Measurements from ENCODE around the gene SDK1. TPM values are rescaled to one million over a fixed set of nuclear protein-coding genes. Genes with fewer than 3 reads are reported as not detected.
A peak's percentile ranks its signal among the peaks of the same experiment; 100 is the strongest.

Gene SDK1
- polyA plus RNA-seq, 4 donors: 0.27 to 5.0 (median 2.1) TPM; not detected in 1

DNA sequence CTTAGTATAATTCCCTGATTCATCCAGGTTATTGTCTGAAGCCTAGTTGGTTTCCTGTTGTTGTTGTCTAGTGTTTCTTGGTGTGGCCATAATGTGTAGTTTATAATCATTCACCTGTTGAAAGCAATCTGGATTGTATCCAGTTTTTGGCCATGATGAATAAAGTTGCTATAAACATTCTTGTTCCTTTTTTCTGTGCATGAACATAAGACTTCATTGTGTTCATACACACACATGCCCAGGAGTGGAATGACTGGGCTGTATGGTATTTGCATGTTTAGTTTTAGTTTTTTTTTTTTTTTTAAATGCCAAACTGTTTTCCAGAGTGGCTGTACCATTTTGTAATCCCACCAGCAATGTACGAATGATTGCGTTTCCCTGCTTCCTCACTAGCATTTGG lies 349.8 kb downstream of the SDK1 start:
- no peak for DNase-seq
- Histone ChIP-seq H3K9me3 (ENCODE audit: control insufficient read depth in 2 of 2, insufficient read depth in 1 of 2, low read depth in 1 of 2, low read length in 1 of 2) (no peaks in the 10 kb centered on the region), H3K36me3 (ENCODE audit: control insufficient read depth in 3 of 3, insufficient read depth in 2 of 3, low read depth in 1 of 3, low read length in 3 of 3) (peaks cover 0 to 2% (median 0%) of the 10 kb centered on the region in 3 donors), H3K4me3 (ENCODE audit: low read depth in 1 of 3, low read length in 3 of 3) (no peak overlapping the region), H3K4me1 (ENCODE audit: control insufficient read depth in 3 of 3, insufficient read depth in 2 of 3, low read depth in 1 of 3, low read length in 2 of 3) (peaks cover 0 to 2% (median 0%) of the 10 kb centered on the region in 3 donors), H3K27me3 (ENCODE audit: control insufficient read depth in 3 of 3, insufficient read depth in 3 of 3, low read length in 3 of 3) (no peaks in the 10 kb centered on the region), H3K27ac (ENCODE audit: low read depth in 1 of 3, low read length in 2 of 3) (no peak overlapping the region)
- WGBS, 3 donors: 92 to 100% (median 95%) methylated on average over 2 of the region's 2 CpGs
- FAIRE-seq: no peak

- no peak overlapping the region for H3K4me3 ChIP-seq (ENCODE audit: low read depth in 1 of 3, low read length in 3 of 3)
- 46 to 66% (median 47%) methylated on average over 7 of the region's 7 CpGs for WGBS, 3 donors
- no peak overlapping the region for H3K27ac ChIP-seq (ENCODE audit: low read depth in 1 of 3, low read length in 2 of 3)
- no peaks in the 10 kb centered on the region for H3K27me3 ChIP-seq (ENCODE audit: control insufficient read depth in 3 of 3, insufficient read depth in 3 of 3, low read length in 3 of 3)
- DNase-seq: peak; percentile 8 to 20
- H3K36me3 ChIP-seq (ENCODE audit: control insufficient read depth in 3 of 3, insufficient read depth in 2 of 3, low read depth in 1 of 3, low read length in 3 of 3): no peaks in the 10 kb centered on the region
- peaks cover 0 to 2% (median 0%) of the 10 kb centered on the region in 3 donors for H3K4me1 ChIP-seq (ENCODE audit: control insufficient read depth in 3 of 3, insufficient read depth in 2 of 3, low read depth in 1 of 3, low read length in 2 of 3)
- no peak for FAIRE-seq
- H3K9me3 ChIP-seq (ENCODE audit: control insufficient read depth in 2 of 2, insufficient read depth in 1 of 2, low read depth in 1 of 2, low read length in 1 of 2): no peaks in the 10 kb centered on the region
Measured at GRCh38 chr7:3655635-3656034, 354.6 kb downstream of the SDK1 start.

GRCh38 chr7:3657206-3657605 lies 356.2 kb downstream of the SDK1 start:
- Histone ChIP-seq H3K4me3 (ENCODE audit: low read depth in 1 of 3, low read length in 3 of 3) (no peak overlapping the region), H3K27ac (ENCODE audit: low read depth in 1 of 3, low read length in 2 of 3) (no peak overlapping the region), H3K36me3 (ENCODE audit: control insufficient read depth in 3 of 3, insufficient read depth in 2 of 3, low read depth in 1 of 3, low read length in 3 of 3) (no peaks in the 10 kb centered on the region), H3K27me3 (ENCODE audit: control insufficient read depth in 3 of 3, insufficient read depth in 3 of 3, low read length in 3 of 3) (no peaks in the 10 kb centered on the region), H3K4me1 (ENCODE audit: control insufficient read depth in 3 of 3, insufficient read depth in 2 of 3, low read depth in 1 of 3, low read length in 2 of 3) (peaks cover 0 to 2% (median 0%) of the 10 kb centered on the region in 3 donors), H3K9me3 (ENCODE audit: control insufficient read depth in 2 of 2, insufficient read depth in 1 of 2, low read depth in 1 of 2, low read length in 1 of 2) (no peaks in the 10 kb centered on the region)
- no peak for FAIRE-seq
- DNase-seq: no peak
- 63 to 90% (median 80%) methylated on average over 6 of the region's 6 CpGs for WGBS, 3 donors

GRCh38 chr7:3668743-3669142 lies 367.7 kb downstream of the SDK1 start:
- WGBS, 3 donors: 83 to 91% (median 91%) methylated on average over 2 of the region's 2 CpGs
- no peak overlapping the region for H3K4me3 ChIP-seq (ENCODE audit: low read depth in 1 of 3, low read length in 3 of 3)
- no peaks in the 10 kb centered on the region for H3K27me3 ChIP-seq (ENCODE audit: control insufficient read depth in 3 of 3, insufficient read depth in 3 of 3, low read length in 3 of 3)
- FAIRE-seq (no peak), DNase-seq (no peak)
- H3K36me3 ChIP-seq (ENCODE audit: control insufficient read depth in 3 of 3, insufficient read depth in 2 of 3, low read depth in 1 of 3, low read length in 3 of 3): no peaks in the 10 kb centered on the region
- no peak overlapping the region for H3K27ac ChIP-seq (ENCODE audit: low read depth in 1 of 3, low read length in 2 of 3)
- no peaks in the 10 kb centered on the region for H3K4me1 ChIP-seq (ENCODE audit: control insufficient read depth in 3 of 3, insufficient read depth in 2 of 3, low read depth in 1 of 3, low read length in 2 of 3)
- no peaks in the 10 kb centered on the region for H3K9me3 ChIP-seq (ENCODE audit: control insufficient read depth in 2 of 2, insufficient read depth in 1 of 2, low read depth in 1 of 2, low read length in 1 of 2)

- H3K4me1 ChIP-seq (ENCODE audit: control insufficient read depth in 3 of 3, insufficient read depth in 2 of 3, low read depth in 1 of 3, low read length in 2 of 3): no peaks in the 10 kb centered on the region
- H3K27ac ChIP-seq (ENCODE audit: low read depth in 1 of 3, low read length in 2 of 3): no peak overlapping the region
- DNase-seq (no peak), FAIRE-seq (no peak)
- 48 to 62% (median 62%) methylated on average over 4 of the region's 4 CpGs for WGBS, 3 donors
- H3K9me3 ChIP-seq (ENCODE audit: control insufficient read depth in 2 of 2, insufficient read depth in 1 of 2, low read depth in 1 of 2, low read length in 1 of 2): no peaks in the 10 kb centered on the region
- no peak overlapping the region for H3K4me3 ChIP-seq (ENCODE audit: low read depth in 1 of 3, low read length in 3 of 3)
- H3K27me3 ChIP-seq (ENCODE audit: control insufficient read depth in 3 of 3, insufficient read depth in 3 of 3, low read length in 3 of 3): no peaks in the 10 kb centered on the region
- H3K36me3 ChIP-seq (ENCODE audit: control insufficient read depth in 3 of 3, insufficient read depth in 2 of 3, low read depth in 1 of 3, low read length in 3 of 3): no peaks in the 10 kb centered on the region
Measured at GRCh38 chr7:3670898-3671297, 369.8 kb downstream of the SDK1 start.

GRCh38 chr7:3673524-3673923 lies 372.5 kb downstream of the SDK1 start:
- FAIRE-seq (no peak), DNase-seq (peak; percentile 7 to 25)
- no peaks in the 10 kb centered on the region for H3K36me3 ChIP-seq (ENCODE audit: control insufficient read depth in 3 of 3, insufficient read depth in 2 of 3, low read depth in 1 of 3, low read length in 3 of 3)
- H3K27ac ChIP-seq (ENCODE audit: low read depth in 1 of 3, low read length in 2 of 3): no peak overlapping the region
- no peaks in the 10 kb centered on the region for H3K27me3 ChIP-seq (ENCODE audit: control insufficient read depth in 3 of 3, insufficient read depth in 3 of 3, low read length in 3 of 3)
- 64 to 77% (median 70%) methylated on average over 5 of the region's 5 CpGs for WGBS, 3 donors
- no peaks in the 10 kb centered on the region for H3K4me1 ChIP-seq (ENCODE audit: control insufficient read depth in 3 of 3, insufficient read depth in 2 of 3, low read depth in 1 of 3, low read length in 2 of 3)
- H3K9me3 ChIP-seq (ENCODE audit: control insufficient read depth in 2 of 2, insufficient read depth in 1 of 2, low read depth in 1 of 2, low read length in 1 of 2): no peaks in the 10 kb centered on the region
- no peak overlapping the region for H3K4me3 ChIP-seq (ENCODE audit: low read depth in 1 of 3, low read length in 3 of 3)

DNA sequence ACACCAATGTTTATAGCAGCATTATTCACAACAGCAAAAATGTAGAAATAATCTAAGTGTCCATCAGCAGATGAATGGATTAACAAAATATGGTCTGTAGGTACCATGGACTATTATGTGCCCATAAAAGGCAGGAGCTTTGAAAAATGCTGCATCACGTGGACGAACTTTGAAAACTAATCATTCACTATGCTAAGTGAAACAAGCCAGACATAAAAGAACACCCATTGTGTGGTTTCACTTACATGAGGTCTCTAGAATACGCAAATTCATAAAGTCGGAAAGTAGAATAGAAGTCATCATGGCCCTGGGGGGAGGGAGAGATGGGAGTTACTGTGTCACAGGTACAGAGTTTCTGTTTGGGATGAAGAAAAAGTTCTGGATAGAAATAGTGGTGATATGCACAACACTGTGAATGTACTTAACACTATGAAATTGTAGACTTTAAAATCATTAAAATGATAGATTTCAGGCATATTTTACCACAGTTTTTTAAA lies 377.3 kb downstream of the SDK1 start:
- H3K27ac ChIP-seq (ENCODE audit: low read depth in 1 of 3, low read length in 2 of 3): no peak overlapping the region
- H3K9me3 ChIP-seq (ENCODE audit: control insufficient read depth in 2 of 2, insufficient read depth in 1 of 2, low read depth in 1 of 2, low read length in 1 of 2): no peaks in the 10 kb centered on the region
- FAIRE-seq (no peak), DNase-seq (no peak)
- 84 to 93% (median 91%) methylated on average over 4 of the region's 4 CpGs for WGBS, 3 donors
- no peaks in the 10 kb centered on the region for H3K27me3 ChIP-seq (ENCODE audit: control insufficient read depth in 3 of 3, insufficient read depth in 3 of 3, low read length in 3 of 3)
- no peaks in the 10 kb centered on the region for H3K36me3 ChIP-seq (ENCODE audit: control insufficient read depth in 3 of 3, insufficient read depth in 2 of 3, low read depth in 1 of 3, low read length in 3 of 3)
- no peak overlapping the region for H3K4me3 ChIP-seq (ENCODE audit: low read depth in 1 of 3, low read length in 3 of 3)
- peaks cover 0 to 10% (median 0%) of the 10 kb centered on the region in 3 donors for H3K4me1 ChIP-seq (ENCODE audit: control insufficient read depth in 3 of 3, insufficient read depth in 2 of 3, low read depth in 1 of 3, low read length in 2 of 3)

GRCh38 chr7:3682028-3682710 lies 381.1 kb downstream of the SDK1 start:
- H3K4me3 ChIP-seq (ENCODE audit: low read depth in 1 of 3, low read length in 3 of 3): no peak overlapping the region
- 41 to 69% (median 64%) methylated on average over 10 of the region's 10 CpGs for WGBS, 3 donors
- no peaks in the 10 kb centered on the region for H3K36me3 ChIP-seq (ENCODE audit: control insufficient read depth in 3 of 3, insufficient read depth in 2 of 3, low read depth in 1 of 3, low read length in 3 of 3)
- FAIRE-seq: no peak
- H3K27ac ChIP-seq (ENCODE audit: low read depth in 1 of 3, low read length in 2 of 3): no peak overlapping the region
- peak in 1 of 2 donors; percentile 43 for DNase-seq
- H3K27me3 ChIP-seq (ENCODE audit: control insufficient read depth in 3 of 3, insufficient read depth in 3 of 3, low read length in 3 of 3): no peaks in the 10 kb centered on the region
- no peaks in the 10 kb centered on the region for H3K9me3 ChIP-seq (ENCODE audit: control insufficient read depth in 2 of 2, insufficient read depth in 1 of 2, low read depth in 1 of 2, low read length in 1 of 2)
- peaks cover 0 to 19% (median 0%) of the 10 kb centered on the region in 3 donors for H3K4me1 ChIP-seq (ENCODE audit: control insufficient read depth in 3 of 3, insufficient read depth in 2 of 3, low read depth in 1 of 3, low read length in 2 of 3)

Data from small intestine (tissue), 7 donors.